Activated B cell treated with CpG ODN at 0.5 μM for 24 hours (primary cell): ENCODE data around the gene CYTH1. TPM values are rescaled to one million over a fixed set of nuclear protein-coding genes. Genes with fewer than 3 reads are reported as not detected.

Experiments
- ATAC-seq: fragments of 200-7000 bp; cut with Tn5 transposase; one replicate; pipeline ENCODE4 v1.10.0; 2021; ENCODE audit warnings: low read depth, mild to moderate bottlenecking, moderate library complexity
- CTCF ChIA-PET: fragments of 350-600 bp; sonication (Branson Sonifier 250); formaldehyde crosslinking; loops from one replicate; lab custom pipeline; 2021; ENCODE audit warnings: antibody characterized with exemption; lab: Charles Lee
- POLR2A ChIA-PET: fragments of 350-600 bp; sonication (Branson Sonifier 250); formaldehyde crosslinking; loops from one replicate; lab custom pipeline; 2021; ENCODE audit warnings: antibody characterized with exemption; lab: Charles Lee
- DNase-seq: peaks from one replicate; pipeline ENCODE4 v3.0.0; 2022
- H3K27ac Mint-ChIP-seq: one replicate; pipeline ENCODE4 v1.8.0; 2020; ENCODE audit warnings: mixed read lengths
- H3K27me3 Mint-ChIP-seq: one replicate; pipeline ENCODE4 v1.8.0; 2021; ENCODE audit warnings: mixed read lengths
- H3K36me3 Mint-ChIP-seq: one replicate; pipeline ENCODE4 v1.8.0; 2021; ENCODE audit warnings: low read depth, mixed read lengths
- H3K4me1 Mint-ChIP-seq: one replicate; pipeline ENCODE4 v1.8.0; 2021; ENCODE audit warnings: mixed read lengths
- H3K4me3 Mint-ChIP-seq: one replicate; pipeline ENCODE4 v1.8.0; 2020; ENCODE audit warnings: mild to moderate bottlenecking, mixed read lengths
- H3K9me3 Mint-ChIP-seq: one replicate; pipeline ENCODE4 v1.8.0; 2020; ENCODE audit warnings: mixed read lengths
- intact Hi-C: fragments of 100-400 bp; cut with micrococcal nuclease; formaldehyde crosslinking; loops from one replicate; pipeline ENCODE4 v1.15.1; 2024
- total RNA-seq: library from RNA; stranded (reverse); gene quantifications from 2 replicates; pipeline ENCODE4 v1.2.3, GENCODE V29; 2022
- TF ChIP-seq, protein P1 (sequence below): fragments of 200-600 bp; IDR thresholded peaks from one replicate; pipeline ENCODE4 v1.8.0; 2022; ENCODE audit warnings: antibody characterized with exemption, mild to moderate bottlenecking

CYTH1 gene
- total RNA-seq, 1 donor from 2014 or later: 391 TPM

DNA sequence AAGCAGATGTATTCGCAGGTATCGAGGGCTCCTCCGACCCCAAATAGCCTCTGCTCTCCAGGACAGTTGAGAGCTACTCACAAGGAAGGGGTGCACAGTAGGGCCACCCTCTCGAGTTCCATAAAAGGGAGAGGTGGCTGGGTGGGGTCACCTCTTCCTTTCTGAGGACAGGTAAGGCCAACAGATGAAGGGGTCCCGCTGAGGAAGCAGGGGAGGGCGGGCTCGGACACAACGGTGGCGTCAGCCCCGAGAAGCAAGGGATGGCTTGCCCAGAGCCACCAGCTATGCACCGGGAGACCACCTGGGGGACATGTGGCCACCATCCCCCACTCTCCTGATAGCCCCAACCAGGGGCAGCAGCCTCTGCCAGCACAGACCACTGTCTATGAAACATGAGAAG lies 15.1 kb upstream of the CYTH1 start:
- H3K4me1 Mint-ChIP-seq: peaks cover 10% of the 10 kb centered on the region
- intact Hi-C loops: no loop called here
- ATAC-seq: no peak
- TF ChIP-seq, protein P1, sequence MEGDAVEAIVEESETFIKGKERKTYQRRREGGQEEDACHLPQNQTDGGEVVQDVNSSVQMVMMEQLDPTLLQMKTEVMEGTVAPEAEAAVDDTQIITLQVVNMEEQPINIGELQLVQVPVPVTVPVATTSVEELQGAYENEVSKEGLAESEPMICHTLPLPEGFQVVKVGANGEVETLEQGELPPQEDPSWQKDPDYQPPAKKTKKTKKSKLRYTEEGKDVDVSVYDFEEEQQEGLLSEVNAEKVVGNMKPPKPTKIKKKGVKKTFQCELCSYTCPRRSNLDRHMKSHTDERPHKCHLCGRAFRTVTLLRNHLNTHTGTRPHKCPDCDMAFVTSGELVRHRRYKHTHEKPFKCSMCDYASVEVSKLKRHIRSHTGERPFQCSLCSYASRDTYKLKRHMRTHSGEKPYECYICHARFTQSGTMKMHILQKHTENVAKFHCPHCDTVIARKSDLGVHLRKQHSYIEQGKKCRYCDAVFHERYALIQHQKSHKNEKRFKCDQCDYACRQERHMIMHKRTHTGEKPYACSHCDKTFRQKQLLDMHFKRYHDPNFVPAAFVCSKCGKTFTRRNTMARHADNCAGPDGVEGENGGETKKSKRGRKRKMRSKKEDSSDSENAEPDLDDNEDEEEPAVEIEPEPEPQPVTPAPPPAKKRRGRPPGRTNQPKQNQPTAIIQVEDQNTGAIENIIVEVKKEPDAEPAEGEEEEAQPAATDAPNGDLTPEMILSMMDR: no peak
- no peaks in the 10 kb centered on the region for H3K9me3 Mint-ChIP-seq
- no peaks in the 10 kb centered on the region for H3K27me3 Mint-ChIP-seq
- no peak for DNase-seq
- H3K4me3 Mint-ChIP-seq: no peak overlapping the region
- ChIA-PET POLR2A (interaction anchor here (1.4 kb wide), 1 partner anchor 12 kb away, joined by 3 read pairs; no protein-coding TSS in a partner anchor), CTCF (no interaction called here)
- H3K27ac Mint-ChIP-seq: no peak overlapping the region
- H3K36me3 Mint-ChIP-seq: peaks cover 82% of the 10 kb centered on the region

DNA sequence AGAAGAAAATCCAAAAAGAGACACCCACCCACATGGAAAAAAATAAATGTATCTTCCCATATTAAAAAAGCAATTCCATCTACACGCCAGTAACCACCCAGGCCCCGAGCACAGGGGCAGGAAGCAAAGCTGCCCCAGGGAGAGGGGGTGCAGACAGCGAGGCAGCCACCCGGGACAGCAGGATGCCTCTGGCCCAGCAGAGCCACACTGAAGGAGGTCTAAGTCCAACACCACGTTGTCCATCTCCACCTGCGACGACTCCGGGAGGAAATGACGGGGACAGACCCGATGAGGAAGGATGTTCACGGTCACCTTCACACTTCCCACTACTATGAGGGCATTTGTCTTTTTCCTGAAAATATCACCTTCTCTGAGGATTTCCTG lies 14.4 kb upstream of the CYTH1 start:
- H3K36me3 Mint-ChIP-seq: peaks cover 84% of the 10 kb centered on the region
- no peaks in the 10 kb centered on the region for H3K9me3 Mint-ChIP-seq
- H3K4me1 Mint-ChIP-seq: peaks cover 10% of the 10 kb centered on the region
- H3K27ac Mint-ChIP-seq: no peak overlapping the region
- DNase-seq: no peak
- no peaks in the 10 kb centered on the region for H3K27me3 Mint-ChIP-seq
- ChIA-PET POLR2A (interaction anchor here (1.4 kb wide), 1 partner anchor 11 kb away, joined by 3 read pairs; no protein-coding TSS in a partner anchor), CTCF (no interaction called here)
- intact Hi-C loops: no loop called here
- H3K4me3 Mint-ChIP-seq: no peak overlapping the region
- no peak for ATAC-seq
- TF ChIP-seq, protein P1: no peak

DNA sequence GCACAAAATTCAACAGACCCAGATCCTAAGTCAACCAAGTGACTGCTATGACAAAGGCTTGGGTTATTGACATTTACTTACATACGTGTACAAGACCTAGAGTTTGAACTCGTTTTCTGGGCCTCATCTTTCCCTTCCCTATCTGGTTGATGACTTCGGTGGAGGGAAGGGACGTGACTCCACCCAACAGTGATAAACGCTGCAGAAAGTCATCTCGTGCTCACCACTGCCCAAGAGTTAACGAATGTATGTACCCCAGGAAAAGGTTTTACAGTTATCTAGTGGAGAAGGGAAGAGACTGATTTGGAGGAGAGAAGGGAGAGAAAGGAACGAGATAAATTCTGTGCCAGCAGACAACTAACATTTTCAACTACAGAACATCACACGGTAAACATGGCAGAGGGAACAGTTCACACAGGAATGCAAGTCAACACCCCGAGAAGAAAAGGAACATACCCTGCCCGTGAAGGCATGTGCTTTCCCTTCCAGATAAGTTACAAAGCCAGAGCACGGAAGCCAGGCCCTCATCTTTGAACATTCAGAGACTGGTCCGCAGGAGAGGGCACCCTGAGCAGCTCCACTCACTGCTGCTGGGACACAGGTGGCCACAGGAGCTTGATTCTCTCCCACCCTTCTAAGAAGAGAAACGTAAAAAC lies 13.9 kb upstream of the CYTH1 start:
- ATAC-seq (no peak), DNase-seq (no peak)
- ChIA-PET POLR2A (interaction anchor here (1.4 kb wide), 1 partner anchor 11 kb away, joined by 3 read pairs; no protein-coding TSS in a partner anchor), CTCF (no interaction called here)
- intact Hi-C loops: no loop called here
- no peaks in the 10 kb centered on the region for H3K9me3 Mint-ChIP-seq
- TF ChIP-seq, protein P1: no peak
- no peaks in the 10 kb centered on the region for H3K27me3 Mint-ChIP-seq
- no peak overlapping the region for H3K27ac Mint-ChIP-seq
- peaks cover 81% of the 10 kb centered on the region for H3K36me3 Mint-ChIP-seq
- H3K4me1 Mint-ChIP-seq: peaks cover 8% of the 10 kb centered on the region
- no peak overlapping the region for H3K4me3 Mint-ChIP-seq

DNA sequence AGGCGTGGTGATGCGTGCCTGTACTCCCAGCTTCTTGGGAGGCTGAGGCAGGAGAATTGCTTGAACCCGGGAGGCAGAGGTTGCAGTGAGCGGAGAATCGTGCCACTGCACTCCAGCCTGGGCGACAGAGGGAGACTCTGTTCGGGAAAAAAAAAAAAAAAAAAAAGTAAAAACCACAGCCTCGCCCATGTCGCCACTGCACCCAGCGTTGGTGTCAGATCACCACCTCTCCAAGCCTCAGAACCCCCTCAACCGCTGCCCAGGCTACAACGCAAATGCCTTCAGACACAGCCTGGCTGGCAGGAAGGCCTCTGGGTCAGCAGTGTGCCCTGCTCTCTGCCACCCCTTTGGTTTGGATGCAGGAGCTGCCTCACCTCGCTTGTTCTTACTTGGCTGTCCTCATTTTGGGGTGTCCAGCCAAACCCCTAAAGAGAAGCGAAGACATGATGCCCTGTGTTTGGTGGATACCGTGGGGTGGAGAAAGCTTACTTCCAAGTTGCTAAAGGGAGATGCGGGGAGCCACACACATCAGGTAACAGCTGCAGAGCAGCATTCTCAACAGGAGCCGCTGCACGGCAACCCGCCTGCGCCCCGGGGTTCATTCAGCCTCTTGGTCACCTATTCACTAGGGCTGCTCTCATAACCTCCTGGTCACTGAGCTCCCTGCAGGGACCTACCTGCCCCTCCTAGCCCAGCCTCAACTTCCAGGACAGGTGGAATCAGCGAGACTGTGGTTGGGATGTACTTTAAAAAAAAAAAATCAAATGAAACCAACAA lies 13.0 kb upstream of the CYTH1 start:
- Mint-ChIP-seq H3K36me3 (peaks cover 76% of the 10 kb centered on the region), H3K9me3 (no peaks in the 10 kb centered on the region), H3K4me1 (peaks cover 8% of the 10 kb centered on the region), H3K27me3 (no peaks in the 10 kb centered on the region), H3K27ac (no peak overlapping the region), H3K4me3 (no peak overlapping the region)
- DNase-seq (no peak), ATAC-seq (no peak)
- ChIA-PET CTCF (no interaction called here), POLR2A (interaction anchor here (1.7 kb wide), 1 partner anchor 11 kb away, joined by 4 read pairs; no protein-coding TSS in a partner anchor)
- intact Hi-C loops: no loop called here
- TF ChIP-seq, protein P1: no peak

DNA sequence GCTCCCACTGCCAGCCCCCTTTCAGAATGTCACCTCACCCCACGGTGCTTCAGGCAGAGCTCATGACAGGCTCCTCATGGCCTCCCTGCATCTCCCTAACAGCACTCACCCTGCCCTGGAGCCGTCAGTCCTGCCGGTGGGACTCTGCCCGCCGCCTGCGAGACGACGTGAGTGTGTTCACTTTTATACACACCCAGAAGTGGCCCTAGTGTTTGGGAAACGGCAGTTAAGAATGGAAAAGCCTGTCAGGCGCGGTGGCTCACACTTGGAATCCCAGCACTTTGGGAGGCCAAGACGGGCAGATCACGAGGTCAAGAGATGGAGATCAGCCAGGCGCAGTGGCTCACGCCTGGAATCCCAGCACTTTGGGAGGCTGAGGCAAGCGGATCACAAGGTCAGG lies 12.3 kb upstream of the CYTH1 start:
- Mint-ChIP-seq H3K4me1 (peaks cover 11% of the 10 kb centered on the region), H3K4me3 (no peak overlapping the region), H3K9me3 (no peaks in the 10 kb centered on the region), H3K27me3 (no peaks in the 10 kb centered on the region), H3K36me3 (peaks cover 74% of the 10 kb centered on the region), H3K27ac (no peak overlapping the region)
- TF ChIP-seq, protein P1: no peak
- ATAC-seq: no peak
- POLR2A ChIA-PET: interaction anchor here (1.7 kb wide), 1 partner anchor 11 kb away, joined by 4 read pairs; no protein-coding TSS in a partner anchor
- no peak for DNase-seq
- intact Hi-C loops: no loop called here
- CTCF ChIA-PET: no interaction called here
